Hippocampal formation (tissue), 2 donors: Measurements from ENCODE around the gene BCOR.

Experiments
- DNase-seq, 2 donors: peaks; one replicate each; lab custom pipeline; 2025; lab: John Stamatoyannopoulos, UW

Gene BCOR

GRCh38 chrX:40019541-40019940 lies 78.2 kb downstream of the BCOR start:
- DNase-seq = no peak

DNA sequence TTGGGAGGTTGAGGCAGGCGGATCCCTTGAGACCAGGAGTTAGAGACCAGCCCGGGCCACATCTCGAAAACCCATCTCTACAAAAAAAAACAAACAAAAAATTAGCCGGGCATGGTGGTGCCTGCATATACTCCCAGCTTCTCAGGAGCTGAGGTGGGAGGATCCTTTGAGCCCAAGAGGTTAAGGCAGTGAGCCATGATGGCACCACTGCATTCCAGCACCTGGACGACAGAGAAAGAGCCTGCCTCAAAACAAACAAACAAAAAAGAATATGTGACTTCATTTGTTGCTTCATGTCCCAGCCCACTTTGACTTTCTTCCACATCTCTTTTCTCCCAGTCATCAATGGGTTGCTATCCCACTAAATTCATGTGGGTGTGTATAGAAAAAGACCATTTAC lies 79.7 kb downstream of the BCOR start:
- no peak for DNase-seq

- DNase-seq = no peak
Measured at GRCh38 chrX:40016749-40017148, 81.0 kb downstream of the BCOR start.

- DNase-seq = no peak
Measured at GRCh38 chrX:40015693-40016092, 82.1 kb downstream of the BCOR start.

- DNase-seq = peak in 1 of 2 donors; percentile 69
Measured at GRCh38 chrX:40013266-40014195, 84.2 kb downstream of the BCOR start.

DNA sequence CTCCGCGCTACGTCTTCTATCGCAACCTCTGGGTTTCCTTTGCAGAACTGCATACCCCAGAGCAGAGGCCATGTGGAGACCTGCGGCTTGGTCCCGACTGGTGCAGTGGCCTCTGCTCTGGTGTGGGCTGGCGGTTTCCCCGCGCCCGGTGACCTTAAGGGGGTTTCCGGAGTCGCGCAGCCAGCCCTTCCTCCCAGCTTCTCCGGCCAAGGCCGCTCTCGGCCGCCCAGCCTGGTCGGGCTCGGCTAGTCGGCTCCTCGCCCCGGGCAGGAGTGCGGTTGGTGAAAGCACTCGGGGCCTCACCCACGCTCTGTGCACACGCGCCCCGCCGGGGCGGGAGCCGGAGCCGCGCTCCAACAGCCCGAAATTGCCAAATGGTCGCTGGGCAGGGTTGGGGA lies 84.9 kb downstream of the BCOR start:
- no peak for DNase-seq

DNA sequence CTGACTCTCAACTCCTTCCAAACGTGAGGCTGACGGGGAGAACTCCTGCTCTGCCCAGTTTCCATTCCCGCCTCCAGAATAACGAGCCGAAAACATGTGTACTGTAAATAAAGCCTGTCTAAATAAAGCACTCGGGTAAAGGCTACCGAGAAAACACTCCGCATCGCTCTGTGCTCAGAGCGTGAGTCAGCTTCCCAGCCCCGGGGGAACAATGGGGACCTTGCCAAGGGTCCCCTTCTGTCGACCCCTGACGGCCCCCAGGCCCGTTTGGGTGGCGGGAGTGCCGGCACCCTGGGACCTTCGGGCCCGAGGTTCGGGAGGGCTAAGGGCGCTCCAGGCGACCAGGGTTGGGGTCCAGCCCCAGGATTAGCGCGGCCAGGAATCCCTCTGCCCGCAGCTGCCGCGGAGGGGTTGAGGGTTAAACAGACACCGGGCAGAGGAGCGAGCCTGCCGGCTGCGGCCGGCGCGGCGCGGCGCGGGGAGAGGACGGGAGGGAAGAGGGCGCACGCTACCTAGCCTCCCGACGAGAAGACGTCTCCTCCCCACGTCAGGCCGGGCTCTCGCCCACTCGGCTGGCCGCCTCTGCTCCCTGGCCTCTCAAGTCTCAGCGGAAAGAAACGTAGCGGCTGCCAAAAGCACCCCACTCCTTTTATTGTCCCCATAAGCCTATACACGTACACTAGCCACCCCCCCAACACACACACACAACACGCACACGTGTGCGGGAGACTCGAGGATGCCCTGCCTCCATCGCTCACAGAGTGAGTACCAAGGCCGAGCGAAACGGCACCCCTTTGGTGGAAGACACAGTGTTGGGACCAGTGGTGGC lies 85.5 kb downstream of the BCOR start:
- no peak for DNase-seq

DNA sequence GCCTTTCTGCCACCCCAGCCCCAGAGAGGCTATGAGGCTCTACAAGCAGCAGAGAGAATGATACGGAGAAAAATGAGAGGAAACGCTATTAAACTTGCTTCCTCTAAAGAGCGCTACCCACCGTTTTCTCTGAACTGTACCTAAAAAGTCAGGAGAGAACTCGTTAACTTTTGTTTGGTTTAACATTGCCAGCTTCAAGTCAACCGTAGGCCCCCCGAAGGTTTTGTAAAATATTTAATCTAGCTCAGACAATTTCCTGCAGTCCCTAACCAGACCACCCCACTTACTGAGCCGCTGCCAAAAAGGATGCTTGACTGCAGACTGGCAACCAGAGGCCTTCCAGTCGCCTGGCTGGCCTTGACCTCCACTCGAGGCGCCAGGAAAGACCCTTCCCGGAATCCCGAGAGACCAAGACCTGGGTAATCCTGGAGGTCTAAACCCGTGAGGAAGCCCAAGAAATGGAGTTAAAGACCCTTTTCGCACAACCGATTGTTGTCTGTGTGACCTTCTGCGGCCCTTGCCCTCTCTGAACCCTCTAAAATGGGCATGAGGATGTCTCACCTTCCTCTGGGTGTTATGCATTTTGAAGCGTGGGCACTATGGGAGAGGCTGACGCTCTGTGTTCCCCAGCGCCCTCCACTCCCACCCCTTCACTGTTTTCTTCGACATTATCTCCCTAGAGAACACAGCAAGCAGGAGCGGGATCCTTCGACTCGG lies 86.3 kb downstream of the BCOR start:
- no peak for DNase-seq

DNA sequence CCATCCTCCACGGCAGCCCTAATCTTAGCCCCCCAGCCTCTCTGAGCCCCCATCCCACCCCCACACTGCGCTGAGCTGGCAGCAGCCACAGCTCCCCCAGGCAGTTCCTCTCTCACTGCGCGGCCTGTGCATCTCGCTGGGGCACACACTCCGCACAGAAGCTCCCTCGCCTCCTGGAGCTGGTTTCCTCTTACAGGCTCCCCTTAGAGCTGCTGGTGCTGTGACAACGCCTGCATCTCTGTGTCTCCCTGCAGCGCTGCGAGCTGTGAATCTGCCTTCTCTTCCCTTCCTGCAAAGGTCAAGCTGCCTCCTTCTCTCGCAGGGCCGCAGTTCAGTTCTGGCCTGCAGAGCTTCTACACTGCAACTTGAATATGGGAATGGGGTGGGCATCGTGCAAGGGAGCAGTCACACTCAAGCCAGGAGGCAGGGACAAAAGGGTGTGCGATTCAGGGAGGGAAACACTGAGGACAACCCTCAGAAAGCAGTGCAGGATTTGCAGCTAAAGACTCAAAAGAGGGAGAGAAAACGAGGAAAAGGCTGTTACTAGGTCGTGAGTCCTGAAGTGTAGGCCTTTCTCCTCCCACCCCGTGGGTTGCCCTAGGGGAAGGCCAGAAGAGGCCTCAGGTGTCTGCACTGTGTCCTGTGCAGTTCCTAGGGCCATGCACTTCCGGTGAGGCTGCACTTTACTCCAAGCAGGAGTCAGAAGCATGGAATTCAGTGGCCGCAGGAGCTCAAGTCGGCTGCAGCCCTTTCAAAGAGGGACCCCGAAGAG lies 87.0 kb downstream of the BCOR start:
- no peak for DNase-seq

GRCh38 chrX:40009890-40010289 lies 87.9 kb downstream of the BCOR start:
- no peak for DNase-seq

GRCh38 chrX:40009462-40009851 lies 88.3 kb downstream of the BCOR start:
- no peak for DNase-seq

GRCh38 chrX:40008791-40009461 lies 88.8 kb downstream of the BCOR start:
- DNase-seq = no peak

- DNase-seq = no peak
Measured at GRCh38 chrX:40007756-40008705, 89.7 kb downstream of the BCOR start.

GRCh38 chrX:40007131-40007755 lies 90.5 kb downstream of the BCOR start:
- DNase-seq = no peak

DNA sequence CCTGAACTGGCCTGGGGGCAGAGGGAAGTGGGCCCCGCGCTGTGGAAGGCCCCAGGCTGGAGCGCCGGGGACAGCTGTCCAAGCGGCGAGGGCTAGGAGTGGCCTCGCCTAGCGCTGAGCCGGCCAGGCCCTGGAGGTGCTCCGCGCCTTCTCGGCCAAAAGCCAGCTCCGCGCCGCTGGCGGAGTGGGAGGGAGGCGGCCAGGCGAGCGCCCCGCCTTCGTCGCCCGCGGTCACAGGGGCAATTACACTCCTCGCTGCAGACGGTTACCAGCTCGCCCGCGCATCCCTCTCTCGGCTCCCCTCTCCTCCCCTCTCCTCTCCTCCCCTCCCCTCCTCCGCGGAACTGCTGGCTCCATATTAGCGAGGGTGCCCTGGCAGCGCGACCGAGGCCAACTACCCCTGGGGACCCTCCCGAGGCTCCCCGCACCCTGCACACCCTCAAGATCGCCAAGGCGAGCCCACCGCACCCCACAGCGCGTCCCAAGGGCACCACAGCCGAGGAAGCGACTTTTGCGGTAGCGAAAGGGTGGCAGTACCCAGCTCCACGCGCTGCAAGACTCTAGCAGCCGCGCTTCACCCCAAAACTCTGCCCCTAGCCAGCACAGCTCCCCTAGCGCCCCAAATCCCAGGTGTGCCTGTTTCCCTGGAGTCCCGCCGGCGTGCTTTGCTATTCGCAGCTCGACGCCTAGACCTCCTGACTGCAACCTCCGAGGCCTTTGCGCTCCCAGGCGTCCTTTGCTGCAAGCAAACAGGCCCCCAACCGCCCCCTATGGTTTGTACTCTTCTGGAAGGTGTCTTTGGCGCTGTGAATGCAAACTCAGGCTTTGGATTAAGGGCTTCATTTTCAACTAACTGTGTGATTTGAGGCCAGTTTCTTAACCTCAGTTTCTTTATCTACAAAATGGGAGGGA lies 91.4 kb downstream of the BCOR start:
- DNase-seq = no peak

DNA sequence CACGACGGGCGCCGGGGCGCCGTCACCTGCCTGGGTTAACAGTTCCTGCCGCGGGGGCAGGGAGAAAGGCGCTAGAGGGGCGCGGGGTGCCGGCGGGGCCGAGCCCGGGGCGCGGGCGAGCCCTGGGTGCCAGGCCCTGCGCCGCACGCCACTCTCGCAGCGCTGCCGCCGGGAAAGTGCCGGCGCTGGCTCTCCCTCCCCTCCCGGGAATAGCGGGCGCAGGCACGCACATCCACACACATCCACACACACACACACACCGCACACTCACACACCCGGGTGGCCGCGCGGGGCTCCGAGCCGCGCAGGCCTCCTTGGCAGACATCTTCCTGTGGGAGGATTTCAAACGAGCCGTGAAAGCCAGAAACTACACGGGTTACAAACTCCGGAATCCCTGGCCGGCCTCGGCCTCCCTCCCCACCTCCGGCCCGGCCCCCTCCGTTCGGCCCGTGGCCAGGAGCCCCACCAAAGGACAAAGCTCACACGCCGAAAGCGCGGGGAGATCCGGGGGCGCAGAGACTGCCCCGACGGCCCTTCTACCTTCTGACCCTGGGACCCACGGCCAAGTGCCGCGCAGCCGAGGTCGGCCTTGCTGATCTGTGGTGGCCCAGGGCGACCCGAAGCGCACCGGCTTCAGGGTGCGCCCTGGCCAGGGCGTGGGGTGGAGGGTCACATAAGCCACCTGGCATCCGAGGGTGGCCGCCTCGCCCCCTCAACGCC lies 92.3 kb downstream of the BCOR start:
- no peak for DNase-seq

DNA sequence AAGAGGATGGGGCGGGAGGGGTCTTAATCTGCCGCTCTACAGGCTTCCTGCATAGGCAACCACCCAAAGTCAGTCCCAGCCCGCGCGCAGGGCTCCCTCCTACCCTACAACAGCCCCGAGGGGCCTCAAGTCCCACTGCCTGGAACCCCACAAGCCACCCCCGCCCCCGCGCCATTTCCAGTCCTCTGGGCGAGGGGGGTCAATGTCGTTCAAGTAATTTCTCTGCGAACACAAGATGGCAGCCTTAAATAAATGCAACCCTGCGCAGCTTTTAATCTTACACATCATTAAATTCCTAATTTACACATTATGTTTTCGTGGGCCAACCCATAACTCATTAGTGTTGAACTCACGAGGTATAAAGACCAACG lies 92.9 kb downstream of the BCOR start:
- no peak for DNase-seq

DNA sequence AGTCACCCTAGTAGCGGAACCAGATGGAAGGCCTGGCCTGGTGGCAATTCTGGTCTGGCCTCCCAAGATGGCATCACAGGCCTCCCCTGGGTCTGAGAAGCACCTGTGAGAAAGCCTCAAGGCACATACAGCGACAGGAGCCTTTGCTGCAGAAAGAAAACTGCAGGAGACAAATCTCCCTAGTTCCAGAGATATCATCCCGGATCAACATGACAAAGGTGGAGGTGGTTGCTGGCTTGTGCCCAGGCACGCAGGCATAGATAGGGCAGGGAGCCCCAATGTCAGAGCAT lies 93.6 kb downstream of the BCOR start:
- DNase-seq = no peak
